Muscle layer of duodenum (tissue), 2 donors: Measurements from ENCODE around the gene ASIC1.

ENCODE experiments used
- H3K27ac ChIP-seq: one replicate; pipeline ENCODE4 v1.7.0; 2013; ENCODE audit warnings: mild to moderate bottlenecking, low read length
- H3K27me3 ChIP-seq: one replicate; pipeline ENCODE4 v1.7.0; 2013; ENCODE audit warnings: low read depth, mild to moderate bottlenecking, control low read depth, low read length
- H3K36me3 ChIP-seq, 2 donors: one replicate each; pipeline ENCODE4 v1.7.0; 2013; ENCODE audit warnings: low read length in 2 of 2, control low read depth in 1 of 2, mild to moderate bottlenecking in 1 of 2; ENCODE audit not compliant: insufficient read depth in 2 of 2, control insufficient read depth in 1 of 2
- H3K4me1 ChIP-seq, 2 donors: one replicate each; pipeline ENCODE4 v1.7.0; 2013; ENCODE audit warnings: low read length in 2 of 2, mild to moderate bottlenecking in 2 of 2, control low read depth in 1 of 2, moderate library complexity in 1 of 2; ENCODE audit not compliant: insufficient read depth in 2 of 2, control insufficient read depth in 1 of 2
- H3K4me3 ChIP-seq, 2 donors: one replicate each; pipeline ENCODE4 v1.7.0; 2013; ENCODE audit warnings: low read length in 2 of 2, low read depth in 1 of 2, mild to moderate bottlenecking in 1 of 2
- H3K9me3 ChIP-seq, 2 donors: one replicate each; pipeline ENCODE4 v1.7.0; 2013; ENCODE audit warnings: low read length in 2 of 2, control low read depth in 1 of 2, mild to moderate bottlenecking in 1 of 2; ENCODE audit not compliant: control insufficient read depth in 1 of 2
- donor health status: healthy.

The ASIC1 gene

GRCh38 chr12:50061946-50062686 is 4.7 kb downstream of the ASIC1 start:
- H3K4me1 ChIP-seq = peaks cover 0 to 21% of the 10 kb centered on the region in 2 donors
- peaks cover 6% of the 10 kb centered on the region for H3K27me3 ChIP-seq
- H3K9me3 ChIP-seq = no peaks in the 10 kb centered on the region
- no peak overlapping the region for H3K4me3 ChIP-seq
- H3K27ac ChIP-seq = no peak overlapping the region
- H3K36me3 ChIP-seq = no peaks in the 10 kb centered on the region

DNA sequence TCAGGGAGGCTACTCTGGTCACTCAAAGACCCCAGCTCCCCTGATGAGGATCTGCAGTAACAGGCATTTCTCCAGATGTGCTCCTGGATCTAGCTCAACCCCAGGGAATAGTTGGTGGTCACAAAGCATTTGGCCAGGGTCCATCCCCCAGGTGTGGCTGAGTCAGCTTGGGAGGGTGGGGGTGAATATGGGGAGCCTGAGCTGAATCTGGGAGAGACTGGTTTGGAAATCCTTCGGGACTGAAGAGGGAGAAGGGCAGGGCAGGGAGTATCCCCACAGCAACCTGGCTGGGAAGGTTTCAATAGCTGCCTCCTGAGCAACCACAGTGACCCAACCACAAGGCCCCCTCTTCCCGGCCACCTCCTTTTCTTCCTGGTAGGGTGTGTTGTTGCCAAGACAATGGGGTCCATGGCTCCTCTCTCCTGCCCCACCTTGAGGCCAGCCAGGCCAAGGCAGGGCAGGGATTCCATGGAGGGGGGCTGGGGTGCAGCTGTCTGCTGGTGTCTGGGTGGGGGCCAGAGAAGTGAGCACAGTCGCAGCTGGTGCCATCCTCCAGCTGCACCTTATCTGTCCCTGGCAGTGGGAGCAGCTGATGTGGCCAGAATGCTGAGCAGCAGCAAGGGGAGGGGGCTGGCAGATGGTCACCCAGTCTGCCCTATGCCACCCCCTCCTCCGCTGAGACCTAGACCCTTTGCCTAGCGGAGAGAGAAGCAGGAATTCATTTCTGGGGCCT is 5.5 kb downstream of the ASIC1 start:
- Histone ChIP-seq H3K4me1 (peaks cover 0 to 19% of the 10 kb centered on the region in 2 donors), H3K27me3 (peaks cover 6% of the 10 kb centered on the region), H3K36me3 (no peaks in the 10 kb centered on the region), H3K27ac (no peak overlapping the region), H3K9me3 (no peaks in the 10 kb centered on the region), H3K4me3 (no peak overlapping the region)

DNA sequence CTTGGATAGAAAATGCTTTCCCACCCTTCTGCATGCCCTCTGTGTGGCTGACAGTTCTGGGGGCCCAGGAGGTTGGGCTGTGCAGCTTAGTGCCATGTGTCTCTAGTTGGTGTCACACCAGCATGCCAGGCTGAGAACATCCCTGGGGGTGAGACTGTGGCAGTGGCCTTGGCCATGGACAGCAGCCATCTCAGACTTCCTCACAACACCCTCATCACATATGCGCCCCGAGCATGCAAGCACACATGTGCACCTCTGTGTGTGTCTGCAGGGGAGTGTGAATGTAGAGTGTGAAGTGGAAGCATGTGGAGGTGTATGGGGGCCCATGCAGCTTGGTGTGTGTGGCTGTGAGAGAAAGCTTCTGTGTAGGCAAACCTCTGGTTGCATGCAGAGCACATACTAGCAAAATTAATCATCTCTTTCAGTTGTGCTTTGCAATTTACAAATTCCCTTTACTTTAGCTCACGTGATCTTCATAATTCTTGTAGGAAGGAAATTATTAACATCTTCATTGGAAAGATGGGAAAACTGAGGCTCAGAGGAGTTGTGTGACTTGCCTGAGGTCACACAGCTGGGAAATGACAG is 8.4 kb downstream of the ASIC1 start:
- Histone ChIP-seq H3K36me3 (no peaks in the 10 kb centered on the region), H3K9me3 (no peaks in the 10 kb centered on the region), H3K4me1 (peaks cover 0 to 18% of the 10 kb centered on the region in 2 donors), H3K27ac (peak overlapping the region; percentile 45), H3K27me3 (no peaks in the 10 kb centered on the region), H3K4me3 (no peak overlapping the region)

DNA sequence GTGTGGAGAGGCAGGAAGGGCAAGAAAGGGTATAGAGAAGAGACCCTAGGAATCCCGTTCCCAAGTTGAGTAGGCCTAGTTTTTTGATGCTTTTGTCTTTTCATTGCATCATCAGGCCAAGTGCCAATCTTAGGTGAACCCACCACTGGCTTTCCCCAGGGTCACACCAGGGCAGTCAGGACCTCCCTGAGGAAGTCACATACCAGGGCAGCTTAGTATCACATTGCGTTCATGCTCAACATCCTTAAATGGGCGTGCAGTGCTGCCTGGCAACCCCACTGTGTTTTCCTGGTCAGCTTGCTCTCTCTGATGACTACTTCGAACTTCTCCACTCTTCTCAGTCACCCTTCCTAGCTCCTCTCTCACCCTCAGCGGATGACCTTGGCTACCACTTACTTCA is 9.0 kb downstream of the ASIC1 start:
- no peaks in the 10 kb centered on the region for H3K27me3 ChIP-seq
- peak overlapping the region; percentile 61 for H3K27ac ChIP-seq
- H3K4me1 ChIP-seq = peaks cover 0 to 14% of the 10 kb centered on the region in 2 donors
- H3K4me3 ChIP-seq = no peak overlapping the region
- H3K36me3 ChIP-seq = no peaks in the 10 kb centered on the region
- no peaks in the 10 kb centered on the region for H3K9me3 ChIP-seq

DNA sequence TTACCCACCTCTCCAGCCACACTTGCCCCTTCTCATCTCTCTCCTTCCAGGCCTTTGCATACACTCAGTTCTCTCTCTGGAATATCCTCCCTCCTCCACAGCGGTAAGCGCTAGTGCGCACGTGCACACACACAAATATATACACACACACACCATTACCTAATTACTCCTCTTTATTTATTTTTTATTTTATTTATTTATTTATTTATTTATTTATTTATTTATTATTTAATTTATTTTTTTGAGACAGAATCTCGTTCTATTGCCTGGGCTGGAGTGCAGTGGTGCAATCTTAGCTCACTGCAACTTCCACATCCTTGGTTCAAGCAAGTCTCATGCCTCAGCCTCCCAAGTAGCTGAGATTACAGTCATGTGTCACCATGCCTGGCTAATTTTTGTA is 11.7 kb downstream of the ASIC1 start:
- H3K36me3 ChIP-seq = no peaks in the 10 kb centered on the region
- H3K27ac ChIP-seq = no peak overlapping the region
- no peaks in the 10 kb centered on the region for H3K27me3 ChIP-seq
- H3K9me3 ChIP-seq = no peaks in the 10 kb centered on the region
- peaks cover 0 to 13% of the 10 kb centered on the region in 2 donors for H3K4me1 ChIP-seq
- H3K4me3 ChIP-seq = no peak overlapping the region

GRCh38 chr12:50069539-50069938 is 12.1 kb downstream of the ASIC1 start:
- Histone ChIP-seq H3K27me3 (no peaks in the 10 kb centered on the region), H3K4me3 (no peak overlapping the region), H3K36me3 (no peaks in the 10 kb centered on the region), H3K27ac (no peak overlapping the region), H3K4me1 (peaks cover 0 to 13% of the 10 kb centered on the region in 2 donors), H3K9me3 (no peaks in the 10 kb centered on the region)

GRCh38 chr12:50070314-50071060 is 13.1 kb downstream of the ASIC1 start:
- Histone ChIP-seq H3K27ac (no peak overlapping the region), H3K27me3 (no peaks in the 10 kb centered on the region), H3K4me3 (no peak overlapping the region), H3K4me1 (peaks cover 0 to 13% of the 10 kb centered on the region in 2 donors), H3K9me3 (no peaks in the 10 kb centered on the region), H3K36me3 (no peaks in the 10 kb centered on the region)

DNA sequence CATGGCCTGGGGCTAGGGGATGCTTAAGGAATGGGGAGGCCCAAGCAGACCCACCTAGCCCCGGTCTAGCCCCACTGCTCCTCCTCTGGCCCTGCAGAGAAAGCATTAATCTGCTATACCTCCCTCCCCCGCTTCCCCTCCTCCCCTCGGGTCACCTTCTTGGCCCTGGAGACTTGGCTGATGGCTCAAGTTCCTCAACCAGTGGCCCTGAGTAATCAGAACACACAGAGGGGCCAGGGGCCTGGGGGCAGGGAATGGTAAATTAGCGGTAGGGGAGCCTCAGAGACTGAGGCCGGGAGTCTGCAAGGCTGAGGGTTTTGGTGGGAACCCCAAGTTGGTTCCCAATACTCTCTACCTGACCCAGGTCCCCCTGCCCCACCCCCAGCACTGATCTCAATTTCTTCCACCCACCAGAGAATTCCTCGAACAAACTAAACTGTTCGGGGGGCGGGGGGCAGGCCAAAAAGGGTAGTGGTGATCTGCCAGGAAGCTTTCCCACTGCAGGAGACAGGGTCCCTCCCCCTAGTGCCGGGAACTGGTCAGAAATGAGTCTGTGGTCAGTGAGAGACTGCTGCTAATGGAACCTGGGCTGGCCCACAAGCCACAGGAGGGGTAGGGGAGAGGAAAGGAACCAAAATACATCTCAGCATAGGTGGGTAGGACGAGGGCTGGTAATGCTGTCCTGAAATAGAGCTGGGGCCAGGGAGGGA is 15.0 kb downstream of the ASIC1 start:
- H3K4me3 ChIP-seq = no peak overlapping the region
- no peak overlapping the region for H3K27ac ChIP-seq
- no peaks in the 10 kb centered on the region for H3K9me3 ChIP-seq
- H3K4me1 ChIP-seq = peaks cover 0 to 9% of the 10 kb centered on the region in 2 donors
- no peaks in the 10 kb centered on the region for H3K36me3 ChIP-seq
- H3K27me3 ChIP-seq = no peaks in the 10 kb centered on the region

- Histone ChIP-seq H3K4me1 (peaks cover 0 to 9% of the 10 kb centered on the region in 2 donors), H3K27ac (no peak overlapping the region), H3K27me3 (no peaks in the 10 kb centered on the region), H3K9me3 (no peaks in the 10 kb centered on the region), H3K4me3 (no peak overlapping the region), H3K36me3 (no peaks in the 10 kb centered on the region)
Measured at GRCh38 chr12:50073206-50073605, 15.8 kb downstream of the ASIC1 start.

DNA sequence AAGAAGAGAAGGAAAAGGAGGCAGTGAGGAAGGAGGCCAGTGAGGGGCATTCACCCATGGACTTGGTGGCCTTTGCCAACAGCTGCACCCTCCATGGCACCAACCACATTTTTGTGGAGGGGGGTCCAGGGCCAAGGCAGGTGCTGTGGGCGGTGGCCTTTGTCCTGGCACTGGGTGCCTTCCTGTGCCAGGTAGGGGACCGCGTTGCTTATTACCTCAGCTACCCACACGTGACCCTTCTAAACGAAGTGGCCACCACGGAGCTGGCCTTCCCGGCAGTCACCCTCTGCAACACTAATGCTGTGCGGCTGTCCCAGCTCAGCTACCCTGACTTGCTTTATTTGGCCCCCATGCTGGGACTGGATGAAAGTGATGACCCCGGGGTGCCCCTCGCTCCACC is 16.3 kb downstream of the ASIC1 start:
- H3K4me3 ChIP-seq = no peak overlapping the region
- H3K27me3 ChIP-seq = no peaks in the 10 kb centered on the region
- H3K9me3 ChIP-seq = no peaks in the 10 kb centered on the region
- no peak overlapping the region for H3K27ac ChIP-seq
- H3K36me3 ChIP-seq = peaks cover 0 to under 1% of the 10 kb centered on the region in 2 donors
- H3K4me1 ChIP-seq = peaks cover 0 to 9% of the 10 kb centered on the region in 2 donors
